ENCODE data around the gene PRXL2A.

GRCh38 chr10:80392250-80392649 lies 16.1 kb upstream of the PRXL2A start:
- TF ChIP-seq CTCF (IDR thresholded peaks at IDR 0.05) (no peak), POLR2A (IDR thresholded peaks at IDR 0.05) (no peak)

Measured in esophagus squamous epithelium (tissue), 4 donors.